Ectodermal cell (in vitro differentiated cells): ENCODE data around the gene FKRP.

ENCODE experiments used
- H3K27ac ChIP-seq: 2 replicates; pipeline ENCODE4 v1.7.0; 2013; ENCODE audit warnings: mild to moderate bottlenecking, low read depth, low read length; ENCODE audit not compliant: insufficient read depth, poor library complexity, severe bottlenecking
- H3K27me3 ChIP-seq: 2 replicates; pipeline ENCODE4 v1.7.0; 2013; ENCODE audit warnings: mild to moderate bottlenecking, low read length; ENCODE audit not compliant: insufficient read depth, control insufficient read depth, poor library complexity, severe bottlenecking
- H3K36me3 ChIP-seq: one replicate; pipeline ENCODE4 v1.7.0; 2013; ENCODE audit warnings: low read length; ENCODE audit not compliant: control insufficient read depth, insufficient read depth
- H3K4me1 ChIP-seq: one replicate; pipeline ENCODE4 v1.7.0; 2013; ENCODE audit warnings: low read length; ENCODE audit not compliant: control insufficient read depth, insufficient read depth
- H3K4me3 ChIP-seq: 2 replicates; pipeline ENCODE4 v1.7.0; 2013; ENCODE audit warnings: low read depth, low read length, control low read depth; ENCODE audit not compliant: insufficient read depth
- H3K9me3 ChIP-seq: 2 replicates; pipeline ENCODE4 v1.7.0; 2013; ENCODE audit warnings: mild to moderate bottlenecking, low read length, moderate library complexity; ENCODE audit not compliant: control insufficient read depth
- WGBS, 2 experiments: methylation state at CpG; one replicate each; pipeline ENCODE4 v1.1.7; 2013; ENCODE audit warnings: missing lambda C conversion rate in 2 of 2; 5-methylcytosine and 5-hydroxymethylcytosine counted together

The FKRP gene

DNA sequence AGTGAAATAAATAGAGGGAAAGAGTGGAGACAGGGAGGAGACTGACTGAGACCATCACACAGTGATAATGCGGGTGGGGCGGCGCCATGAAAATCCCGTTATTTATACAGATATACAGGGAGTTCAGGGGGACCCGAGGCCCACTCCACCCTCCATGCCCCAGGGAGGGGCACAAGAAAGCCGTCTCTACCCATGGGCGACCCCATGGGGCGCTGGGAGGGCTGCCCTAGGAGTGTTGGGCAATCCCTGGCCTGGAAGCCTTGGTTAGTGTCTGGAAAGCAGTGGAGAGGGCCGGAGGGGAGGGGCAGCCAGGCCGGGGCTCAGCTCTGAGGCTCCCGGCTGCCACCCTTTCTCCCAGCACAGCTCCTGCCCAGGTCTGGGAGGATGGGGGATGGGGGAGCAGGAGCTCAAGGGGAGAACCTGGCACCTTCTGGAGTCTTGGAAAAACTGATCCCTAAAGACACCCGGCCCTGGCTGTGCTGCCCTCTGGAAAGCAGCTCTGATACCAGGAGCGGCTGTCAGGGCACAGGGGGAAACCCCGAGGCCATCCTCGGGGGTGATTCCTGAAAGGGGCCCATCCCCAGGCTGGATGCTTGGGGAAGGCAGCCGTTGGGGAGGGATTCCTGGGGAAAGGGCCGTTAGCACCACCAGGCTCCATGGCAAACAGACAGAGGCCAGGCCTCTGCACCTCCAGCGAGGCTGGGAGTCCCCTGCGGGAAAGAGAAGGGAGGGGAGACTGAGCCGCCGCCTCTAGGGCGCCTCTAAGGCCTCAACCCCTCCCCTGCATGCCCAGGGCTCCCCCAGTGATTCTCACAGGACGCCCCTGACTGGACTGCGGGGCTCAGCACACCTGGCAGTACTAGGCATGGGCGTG lies 26.0 kb upstream of the FKRP start:
- no peaks in the 10 kb centered on the region for H3K27me3 ChIP-seq
- no peak overlapping the region for H3K4me3 ChIP-seq
- H3K36me3 ChIP-seq, result peaks cover 33% of the 10 kb centered on the region
- H3K9me3 ChIP-seq, result no peaks in the 10 kb centered on the region
- no peak overlapping the region for H3K27ac ChIP-seq
- H3K4me1 ChIP-seq, result peaks cover 10% of the 10 kb centered on the region
- 88 to 92% methylated on average over 25 of the region's 25 CpGs for WGBS, 2 experiments

DNA sequence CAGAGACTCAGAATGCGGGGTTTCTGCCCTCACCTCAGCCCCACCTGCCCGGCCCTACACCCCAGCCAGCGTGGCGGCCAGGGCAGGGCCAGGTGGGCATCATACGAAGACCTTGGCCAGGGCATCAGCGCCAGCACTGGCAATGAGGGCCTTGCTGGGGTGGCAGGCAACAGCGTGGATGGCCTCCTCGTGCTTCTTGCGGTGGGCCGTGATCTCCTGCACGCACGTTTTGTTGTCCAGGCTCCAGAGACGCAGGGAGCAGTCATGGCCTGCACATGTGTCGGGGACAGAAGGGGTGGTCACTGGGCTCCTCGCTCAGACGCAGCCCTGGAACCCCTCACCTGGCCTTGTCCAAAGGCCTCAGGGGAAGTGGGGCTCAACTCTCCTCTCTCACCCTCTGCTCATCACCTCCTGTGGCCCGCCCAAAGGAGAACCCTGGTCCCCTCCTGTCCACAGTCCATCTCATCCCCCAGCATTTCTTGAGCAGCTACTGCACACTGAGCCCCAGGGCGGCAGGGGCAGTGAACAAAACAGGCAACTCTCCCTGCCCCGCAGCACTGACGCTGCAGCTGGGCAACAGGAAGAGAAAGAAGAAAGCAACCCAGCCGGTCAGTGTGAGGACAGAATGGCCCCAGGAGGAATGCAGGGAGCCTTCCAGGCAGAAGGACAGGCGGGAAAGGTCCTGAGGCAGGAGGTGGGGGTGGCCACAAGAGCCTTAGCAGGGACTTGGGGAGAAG lies 25.2 kb upstream of the FKRP start:
- Histone ChIP-seq H3K4me3 (no peak overlapping the region), H3K27ac (no peak overlapping the region), H3K36me3 (peaks cover 41% of the 10 kb centered on the region), H3K4me1 (peaks cover 2% of the 10 kb centered on the region), H3K9me3 (no peaks in the 10 kb centered on the region), H3K27me3 (no peaks in the 10 kb centered on the region)
- WGBS, 2 experiments, result 95 to 97% methylated on average over 22 of the region's 22 CpGs

DNA sequence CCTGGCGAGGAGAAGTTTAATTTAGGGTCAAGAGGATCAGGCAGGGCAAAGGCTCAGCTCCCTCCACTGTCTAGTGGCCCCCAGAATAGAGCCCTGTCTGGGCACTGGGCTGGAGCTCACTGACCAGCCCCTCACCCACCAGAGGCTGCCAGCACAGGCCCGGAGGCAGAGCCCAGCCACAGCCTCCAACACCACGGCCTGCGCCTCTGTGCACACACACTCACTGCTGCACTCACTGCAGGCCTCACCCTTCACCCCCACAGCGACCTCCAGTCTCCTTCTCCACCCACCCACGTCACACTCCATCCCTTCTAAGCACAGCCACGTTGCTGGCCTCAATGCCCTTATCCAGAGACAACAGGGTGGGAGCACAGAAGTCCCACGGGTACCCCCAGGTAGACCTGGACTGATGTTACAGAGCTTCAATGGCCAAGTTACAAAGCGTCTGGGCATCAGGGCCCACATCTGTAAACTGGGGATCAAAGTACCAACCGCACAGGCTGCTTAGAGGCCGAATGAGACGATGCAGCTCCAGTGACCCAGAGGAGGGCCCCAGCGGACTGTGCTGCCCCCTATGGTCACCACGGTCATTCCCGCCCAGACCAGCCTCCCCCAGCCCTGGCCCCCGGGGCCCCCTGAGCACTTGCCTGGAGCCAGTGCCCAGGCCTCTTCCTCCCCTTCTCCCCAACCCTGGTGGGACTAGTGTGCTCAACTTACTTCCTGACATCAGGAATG lies 24.4 kb upstream of the FKRP start:
- WGBS, 2 experiments, result 88 to 91% methylated on average over 16 of the region's 16 CpGs
- Histone ChIP-seq H3K4me1 (no peaks in the 10 kb centered on the region), H3K36me3 (peaks cover 49% of the 10 kb centered on the region), H3K27me3 (no peaks in the 10 kb centered on the region), H3K4me3 (no peak overlapping the region), H3K9me3 (no peaks in the 10 kb centered on the region), H3K27ac (no peak overlapping the region)

DNA sequence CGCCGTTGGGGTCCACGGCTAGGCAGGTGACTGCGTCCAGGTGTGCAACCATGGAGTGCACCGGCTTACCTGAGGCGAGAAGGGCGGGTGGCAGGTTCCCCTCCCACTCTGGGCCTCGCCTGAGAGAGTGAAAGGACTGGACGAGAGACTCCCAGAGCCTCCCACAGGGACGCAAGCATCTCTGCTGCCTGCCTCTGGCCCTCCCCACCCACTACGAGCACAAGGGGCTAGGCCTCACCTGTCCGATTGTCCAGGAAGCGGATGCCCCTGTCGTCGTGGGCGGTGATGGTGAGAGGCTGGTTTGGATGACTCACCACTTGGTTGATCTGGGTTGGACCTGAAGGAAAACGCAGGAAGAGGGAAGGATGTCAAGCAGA lies 23.9 kb upstream of the FKRP start:
- H3K36me3 ChIP-seq, result peaks cover 54% of the 10 kb centered on the region
- 96 to 97% methylated on average over 17 of the region's 17 CpGs for WGBS, 2 experiments

DNA sequence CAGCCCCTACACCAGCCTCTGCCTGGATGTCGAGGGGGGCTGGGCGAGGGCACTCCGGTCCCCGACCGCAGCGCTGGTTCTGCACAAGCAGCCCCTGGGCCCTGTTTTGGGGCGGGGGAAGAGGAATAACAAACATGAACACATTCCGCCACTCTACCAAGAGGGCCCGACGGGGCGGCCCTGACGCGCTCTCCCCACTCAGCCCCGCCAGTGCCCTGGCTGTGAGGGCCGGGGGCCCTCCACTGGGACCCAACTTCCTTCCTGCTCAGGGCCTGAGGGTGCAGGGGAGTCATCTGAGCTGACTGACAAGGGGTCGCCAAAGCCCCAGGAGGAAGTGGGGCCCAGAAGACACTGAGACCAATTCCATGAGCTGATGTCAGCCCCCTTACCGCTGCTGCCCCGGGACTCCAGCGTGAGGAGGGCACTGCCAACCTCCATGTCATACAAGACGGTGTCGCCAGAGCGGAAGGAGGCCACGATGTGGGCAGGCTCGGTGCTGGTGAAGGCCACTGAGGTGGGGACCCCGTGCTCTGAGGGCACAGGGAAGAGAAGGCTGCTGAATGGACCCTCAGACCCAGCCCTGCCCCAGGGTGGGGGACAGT lies 23.3 kb upstream of the FKRP start:
- peaks cover 59% of the 10 kb centered on the region for H3K36me3 ChIP-seq
- WGBS, 2 experiments, result 94 to 95% methylated on average over 25 of the region's 25 CpGs
- H3K4me3 ChIP-seq, result no peak overlapping the region
- no peaks in the 10 kb centered on the region for H3K9me3 ChIP-seq
- no peaks in the 10 kb centered on the region for H3K4me1 ChIP-seq
- no peaks in the 10 kb centered on the region for H3K27me3 ChIP-seq
- no peak overlapping the region for H3K27ac ChIP-seq

More for the DNA sequence above, 23.9 kb upstream of the FKRP start:
- no peaks in the 10 kb centered on the region for H3K27me3 ChIP-seq
- H3K4me3 ChIP-seq, result no peak overlapping the region
- no peaks in the 10 kb centered on the region for H3K9me3 ChIP-seq
- H3K4me1 ChIP-seq, result no peaks in the 10 kb centered on the region
- no peak overlapping the region for H3K27ac ChIP-seq

DNA sequence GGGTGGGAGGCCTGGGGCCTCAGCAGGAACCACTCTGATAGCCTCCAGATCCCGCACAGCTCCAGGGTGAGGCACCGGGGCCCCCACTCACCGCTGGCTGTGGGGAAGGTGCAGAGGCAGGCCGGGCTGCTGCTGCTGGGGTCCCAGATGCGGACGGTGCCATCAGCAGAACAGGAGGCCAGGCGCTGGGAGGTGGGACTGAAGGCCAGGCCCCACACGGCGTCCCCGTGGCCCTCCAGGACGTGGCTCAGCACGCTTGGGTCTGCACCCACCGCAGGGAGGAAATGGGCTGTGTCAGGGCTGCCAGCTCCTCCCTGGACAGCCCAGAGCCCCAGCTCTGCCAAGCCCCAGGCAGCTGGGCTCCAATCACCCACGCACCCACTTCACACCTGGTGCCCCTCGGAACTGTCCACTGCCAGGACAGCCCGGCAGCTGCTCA lies 22.8 kb upstream of the FKRP start:
- 96% methylated on average over 16 of the region's 16 CpGs for WGBS, 2 experiments
- no peaks in the 10 kb centered on the region for H3K4me1 ChIP-seq
- no peaks in the 10 kb centered on the region for H3K9me3 ChIP-seq
- H3K36me3 ChIP-seq, result peaks cover 59% of the 10 kb centered on the region
- no peaks in the 10 kb centered on the region for H3K27me3 ChIP-seq
- H3K4me3 ChIP-seq, result no peak overlapping the region
- H3K27ac ChIP-seq, result no peak overlapping the region

DNA sequence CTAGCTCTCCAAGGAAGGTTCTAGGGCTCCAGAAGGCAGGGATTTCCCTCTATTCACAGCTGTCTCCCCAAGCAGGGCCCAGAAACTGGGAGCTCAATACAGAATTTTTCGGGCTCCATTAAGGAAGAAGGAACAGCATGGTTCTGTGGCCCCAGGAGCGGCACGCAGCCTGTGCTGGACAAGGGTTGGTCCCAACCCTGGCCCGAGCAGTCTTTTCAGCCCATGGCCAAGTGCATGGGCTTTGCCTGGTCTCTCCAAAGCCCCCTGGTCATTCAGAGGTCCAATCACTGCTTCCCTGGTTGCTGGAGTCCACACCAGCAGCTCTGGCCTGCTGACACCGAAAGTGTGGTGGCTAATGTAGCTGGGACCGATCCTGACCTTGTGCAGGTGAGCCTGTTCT lies 22.4 kb upstream of the FKRP start:
- Histone ChIP-seq H3K27me3 (no peaks in the 10 kb centered on the region), H3K27ac (no peak overlapping the region), H3K9me3 (no peaks in the 10 kb centered on the region), H3K36me3 (peaks cover 64% of the 10 kb centered on the region), H3K4me3 (no peak overlapping the region), H3K4me1 (no peaks in the 10 kb centered on the region)
- 96 to 97% methylated on average over 6 of the region's 6 CpGs for WGBS, 2 experiments

DNA sequence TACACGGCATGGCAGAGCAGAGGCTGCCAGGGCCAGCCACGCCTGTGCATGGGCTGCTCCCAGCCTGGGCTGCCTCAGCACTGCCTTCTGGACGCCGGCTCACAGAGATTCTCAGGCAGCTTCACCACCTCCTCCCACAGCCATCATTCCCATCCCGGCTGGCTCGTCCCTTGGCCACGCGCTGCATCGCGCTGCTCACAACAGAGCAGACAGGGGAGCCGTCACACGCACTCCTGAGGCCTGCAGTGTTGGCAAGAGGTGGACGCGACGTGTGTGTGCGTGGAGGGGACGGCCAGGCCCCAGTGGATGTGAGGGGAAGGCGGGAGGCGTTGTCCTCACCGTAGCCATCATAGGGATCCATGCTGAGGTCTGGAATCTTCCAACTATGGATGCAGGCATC lies 21.4 kb upstream of the FKRP start:
- Histone ChIP-seq H3K4me1 (no peaks in the 10 kb centered on the region), H3K9me3 (no peaks in the 10 kb centered on the region), H3K36me3 (peaks cover 73% of the 10 kb centered on the region), H3K27ac (no peak overlapping the region), H3K27me3 (no peaks in the 10 kb centered on the region), H3K4me3 (no peak overlapping the region)
- 96 to 97% methylated on average over 20 of the region's 20 CpGs for WGBS, 2 experiments

DNA sequence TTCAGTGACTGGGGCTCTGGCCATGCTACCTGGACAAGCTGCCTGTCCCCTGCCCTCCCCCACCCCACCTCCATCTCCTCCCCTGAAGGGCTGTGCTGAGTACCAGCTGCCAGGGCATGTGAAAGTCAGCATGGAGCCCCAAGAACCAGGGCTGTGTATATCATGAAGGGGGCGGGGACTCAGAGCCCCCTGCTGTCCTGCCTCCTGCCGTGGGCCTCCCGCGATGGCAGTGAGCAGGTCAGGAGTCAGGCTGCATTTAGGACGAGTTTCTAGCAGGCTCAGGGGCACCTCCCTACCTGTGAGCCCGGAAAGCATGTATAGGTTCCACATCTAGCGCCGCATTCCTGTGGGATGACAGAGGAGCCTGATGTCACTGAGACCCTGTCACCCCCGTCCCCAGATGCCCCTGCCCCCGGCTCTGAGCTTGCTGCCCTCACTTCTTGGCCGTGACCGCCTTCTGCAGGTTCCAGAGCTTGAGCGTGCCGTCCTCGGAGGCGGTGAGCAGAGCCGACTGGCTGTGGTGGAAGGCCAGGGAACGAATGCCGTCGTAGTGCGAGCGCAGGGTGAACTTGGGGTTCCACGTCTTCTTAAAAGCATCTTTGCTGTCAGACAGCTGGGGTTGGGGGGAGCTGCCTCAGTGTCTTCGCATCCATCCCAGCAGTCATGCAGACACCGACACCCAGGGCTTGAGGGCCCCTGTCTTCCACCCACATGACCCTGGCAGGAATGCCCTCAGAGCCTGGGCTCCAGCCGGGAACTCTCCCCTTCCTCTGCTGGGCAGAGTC lies 20.6 kb upstream of the FKRP start:
- 94 to 95% methylated on average over 26 of the region's 26 CpGs for WGBS, 2 experiments
- H3K27ac ChIP-seq, result peak overlapping the region; percentile 16
- no peaks in the 10 kb centered on the region for H3K9me3 ChIP-seq
- peaks cover 79% of the 10 kb centered on the region for H3K36me3 ChIP-seq
- H3K4me3 ChIP-seq, result no peak overlapping the region
- no peaks in the 10 kb centered on the region for H3K27me3 ChIP-seq
- no peaks in the 10 kb centered on the region for H3K4me1 ChIP-seq
